RCC 7860 (cell line): ENCODE results near the gene CHKA.

Experiments used
- DNase-seq: peaks from one replicate; pipeline ENCODE4 v3.0.0-alpha.2; 2015; ENCODE audit warnings: low spot score
- FAIRE-seq: peaks from 2 replicates; lab custom pipeline; 2012; peaks lifted over from hg19 to GRCh38; lab: Jason Lieb, UNC

CHKA gene

GRCh38 chr11:68077617-68078582 is 43.3 kb downstream of the CHKA start:
- DNase-seq (no peak), FAIRE-seq (no peak)

DNA sequence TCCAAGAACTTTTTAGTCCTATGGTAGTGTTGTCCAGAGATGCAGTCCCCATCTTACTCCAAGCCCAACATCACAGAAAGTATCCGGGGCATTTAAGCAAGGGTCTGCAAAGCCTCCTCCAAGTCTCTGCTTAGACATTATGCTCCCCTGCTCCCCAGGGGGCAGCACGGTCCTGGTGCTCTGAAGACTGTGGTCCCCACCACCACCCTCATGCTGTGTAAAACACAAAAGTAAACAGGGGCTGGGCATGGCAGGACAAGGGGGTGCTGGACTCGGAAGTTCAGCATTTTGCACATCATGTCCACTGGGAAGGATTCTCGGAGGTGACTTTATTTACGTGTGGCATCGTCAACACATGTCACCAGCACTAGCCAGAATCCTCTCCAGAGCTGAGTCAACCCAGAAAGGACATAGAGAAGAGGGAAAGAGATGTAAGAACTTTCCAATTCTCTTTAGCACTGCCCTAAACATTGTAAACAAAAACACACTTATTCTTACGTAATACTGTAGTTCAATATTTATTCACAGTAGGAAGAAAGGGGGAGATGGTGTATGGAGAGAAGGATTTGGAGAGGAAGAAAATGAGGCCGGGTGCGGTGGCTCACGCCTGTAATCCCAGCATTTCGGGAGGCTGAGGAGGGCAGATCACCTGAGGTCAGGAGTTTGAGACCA is 44.7 kb downstream of the CHKA start:
- FAIRE-seq: no peak
- DNase-seq: no peak

DNA sequence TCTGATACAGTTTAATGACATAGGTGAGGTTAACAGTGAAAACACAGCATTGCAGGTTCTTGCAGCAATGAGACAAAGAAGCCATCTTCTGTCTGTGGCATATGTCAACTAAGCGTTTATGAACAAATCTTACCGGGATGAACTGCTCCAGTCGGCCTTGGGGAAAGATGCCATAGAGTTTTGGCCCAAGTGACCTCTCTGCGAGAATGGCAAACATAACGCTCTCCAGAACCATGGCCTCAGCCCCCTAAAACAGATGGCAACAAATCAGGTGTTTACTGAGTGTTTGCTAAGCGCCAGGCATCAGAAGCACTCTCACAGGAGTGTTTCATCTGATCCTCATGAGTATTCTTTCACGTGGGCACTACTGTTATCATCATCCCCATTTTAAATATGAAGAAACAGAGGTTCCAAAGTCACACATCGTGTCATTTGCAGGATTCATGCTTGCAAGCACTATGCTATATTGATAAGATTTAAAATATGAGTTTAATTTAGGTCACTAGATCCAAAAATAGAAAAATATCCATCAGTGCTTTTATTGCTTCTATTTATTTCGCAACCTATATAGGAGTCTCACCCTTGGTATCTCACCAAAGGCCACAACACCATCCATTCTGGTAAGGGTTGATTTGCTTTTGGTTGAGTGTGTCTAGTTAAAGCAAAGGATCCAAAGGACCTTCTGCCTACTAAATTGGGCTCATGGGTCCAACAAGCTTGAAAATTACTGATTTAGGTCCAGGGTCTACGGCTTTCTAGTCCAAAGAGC is 46.4 kb downstream of the CHKA start:
- no peak for FAIRE-seq
- DNase-seq: no peak

GRCh38 chr11:68071281-68072048 is 49.7 kb downstream of the CHKA start:
- no peak for FAIRE-seq

GRCh38 chr11:68067991-68068390 is 53.2 kb downstream of the CHKA start:
- FAIRE-seq (no peak), DNase-seq (no peak)

More at GRCh38 chr11:68071281-68072048, 49.7 kb downstream of the CHKA start:
- DNase-seq: no peak

DNA sequence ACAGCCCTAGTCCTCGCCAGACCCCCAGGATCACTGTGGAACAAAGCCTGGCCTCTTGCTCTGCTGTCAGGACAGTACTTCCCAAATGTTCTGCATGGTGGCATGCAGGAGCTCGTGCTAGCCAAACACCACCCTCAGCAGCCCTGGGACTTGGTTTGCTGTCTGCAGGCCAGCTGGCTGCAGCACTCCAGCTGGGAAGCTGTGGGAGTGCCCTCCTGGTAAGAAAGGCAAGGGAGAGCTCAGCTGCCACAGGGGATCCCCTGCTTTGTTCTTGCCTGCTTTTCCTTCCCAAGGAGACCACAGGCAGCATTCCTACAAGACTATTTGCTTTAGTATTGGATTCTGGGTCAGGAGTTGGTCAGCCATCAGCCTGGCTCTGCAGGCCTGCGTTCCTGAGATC is 54.4 kb downstream of the CHKA start:
- no peak for FAIRE-seq

DNA sequence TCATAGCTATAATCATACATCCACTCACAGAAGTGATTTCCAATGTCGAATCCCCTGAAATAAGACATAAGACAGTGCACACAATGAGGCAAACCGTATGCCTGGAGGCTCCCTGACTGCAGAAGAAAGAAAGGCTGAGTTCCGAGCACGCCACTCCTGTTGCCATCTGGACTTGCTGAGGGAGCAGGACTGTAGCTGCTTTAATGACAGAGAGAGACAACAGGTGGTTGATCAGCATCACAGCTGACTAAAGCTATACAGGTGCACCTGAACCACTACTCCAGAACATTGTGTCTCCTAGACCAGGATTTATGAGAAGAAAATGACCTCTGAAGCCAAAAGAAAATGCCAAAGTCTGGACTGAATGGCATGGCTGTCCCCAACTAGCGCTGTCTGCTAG is 55.3 kb downstream of the CHKA start:
- FAIRE-seq (no peak), DNase-seq (no peak)

More for the DNA sequence above, 54.4 kb downstream of the CHKA start:
- no peak for DNase-seq

DNA sequence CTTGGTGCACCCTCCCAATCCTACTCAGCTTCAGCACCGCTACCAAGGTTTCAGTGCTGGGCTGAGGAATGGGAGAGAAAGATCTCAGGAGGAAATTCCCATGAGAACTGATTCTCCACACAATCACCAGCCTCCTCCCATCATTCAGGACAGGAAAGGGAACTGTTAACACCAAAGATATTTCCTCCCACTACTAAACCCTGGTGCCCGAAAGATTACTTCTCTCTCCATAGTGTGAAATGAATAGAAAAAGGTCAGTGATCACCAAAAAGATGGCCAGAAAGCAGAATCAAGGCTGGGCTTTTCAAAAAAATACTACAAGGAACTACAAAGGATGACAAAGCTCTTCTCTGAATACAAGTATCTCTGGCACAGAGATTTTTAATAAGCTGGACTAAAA is 56.3 kb downstream of the CHKA start:
- FAIRE-seq: no peak
- DNase-seq: no peak

DNA sequence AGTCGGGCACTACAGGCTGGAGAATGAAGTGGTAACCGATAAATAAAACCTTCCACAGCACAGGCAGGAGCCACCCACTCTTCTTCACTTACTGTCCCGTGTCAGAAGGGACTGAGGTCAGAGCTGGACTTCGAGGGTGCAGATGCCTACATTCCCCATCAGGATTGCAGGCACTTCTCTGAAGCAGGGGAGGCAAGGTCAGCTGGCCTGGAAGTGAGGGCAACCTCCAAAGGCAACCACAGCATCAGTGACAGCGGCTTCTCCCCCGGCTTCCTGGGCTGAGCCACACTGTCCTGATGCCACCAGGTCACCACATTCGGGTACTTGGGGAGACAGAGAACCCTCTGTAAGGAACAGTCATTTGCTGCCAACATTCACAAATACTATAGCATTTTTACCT is 59.7 kb downstream of the CHKA start:
- FAIRE-seq (no peak), DNase-seq (no peak)

- DNase-seq: no peak
- no peak for FAIRE-seq
These were observed 63.4 kb downstream of the CHKA start for GRCh38 chr11:68057807-68058206.

- DNase-seq: no peak
- FAIRE-seq: no peak
These were observed 64.6 kb downstream of the CHKA start for GRCh38 chr11:68056317-68057285.

DNA sequence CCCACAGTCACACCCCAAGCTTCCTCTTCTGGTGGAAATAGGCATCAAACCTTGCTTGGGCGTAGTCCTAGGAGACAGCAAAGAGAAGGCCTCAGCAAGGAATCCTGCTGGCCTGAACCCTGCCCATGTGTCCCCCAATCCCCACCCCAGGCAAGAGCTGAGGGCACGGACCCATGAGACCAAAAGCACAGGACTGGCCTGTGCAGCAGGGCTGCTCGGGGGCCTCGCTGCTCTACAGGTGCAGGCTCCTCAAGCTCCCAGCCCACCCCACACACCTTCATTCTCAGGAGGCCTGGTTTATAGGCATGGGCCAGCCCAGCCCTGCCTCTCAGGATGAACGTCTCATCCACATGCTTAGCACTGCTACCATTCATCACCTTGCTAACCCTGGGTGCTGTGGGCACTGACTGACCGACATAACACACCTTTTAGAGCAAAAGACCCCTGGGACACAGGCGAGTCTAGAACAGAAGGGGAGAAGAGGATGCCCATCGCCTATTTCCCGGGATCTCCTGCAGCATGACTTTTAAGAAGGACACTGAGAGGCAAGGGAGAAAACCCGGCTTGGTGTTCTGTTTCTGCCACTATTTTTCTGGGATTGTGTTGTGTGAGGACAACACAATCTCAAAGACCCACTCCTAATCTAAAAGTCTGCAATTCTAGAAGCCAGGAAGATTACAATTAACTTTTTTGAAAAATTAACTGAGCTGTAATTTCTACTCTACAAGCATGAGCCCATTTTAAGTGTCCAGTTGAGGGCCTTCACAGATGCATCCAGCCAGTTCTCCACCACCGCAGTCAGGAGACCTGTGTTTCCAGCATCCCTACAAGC is 67.0 kb downstream of the CHKA start:
- FAIRE-seq: no peak
- DNase-seq: no peak

DNA sequence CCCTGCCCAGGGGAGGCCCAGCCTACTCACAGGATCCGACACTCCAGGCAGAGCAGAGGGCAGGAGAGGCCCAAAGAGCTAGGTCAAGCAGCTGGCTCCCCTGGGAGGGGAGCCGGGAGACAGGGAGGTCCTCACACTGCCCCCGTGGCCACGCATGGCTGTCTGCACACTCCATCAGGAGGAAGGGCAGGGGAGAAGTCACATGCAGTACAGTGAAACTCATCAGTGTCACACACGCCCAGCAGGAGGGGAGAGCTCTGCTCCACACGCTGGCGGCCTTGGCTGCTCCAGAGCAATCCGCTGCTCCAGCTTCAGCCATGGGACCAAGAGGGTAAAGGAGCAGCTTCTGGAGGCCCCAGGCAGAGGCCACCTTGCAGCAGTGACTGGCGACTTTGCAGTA is 68.1 kb downstream of the CHKA start:
- FAIRE-seq (no peak), DNase-seq (no peak)

DNA sequence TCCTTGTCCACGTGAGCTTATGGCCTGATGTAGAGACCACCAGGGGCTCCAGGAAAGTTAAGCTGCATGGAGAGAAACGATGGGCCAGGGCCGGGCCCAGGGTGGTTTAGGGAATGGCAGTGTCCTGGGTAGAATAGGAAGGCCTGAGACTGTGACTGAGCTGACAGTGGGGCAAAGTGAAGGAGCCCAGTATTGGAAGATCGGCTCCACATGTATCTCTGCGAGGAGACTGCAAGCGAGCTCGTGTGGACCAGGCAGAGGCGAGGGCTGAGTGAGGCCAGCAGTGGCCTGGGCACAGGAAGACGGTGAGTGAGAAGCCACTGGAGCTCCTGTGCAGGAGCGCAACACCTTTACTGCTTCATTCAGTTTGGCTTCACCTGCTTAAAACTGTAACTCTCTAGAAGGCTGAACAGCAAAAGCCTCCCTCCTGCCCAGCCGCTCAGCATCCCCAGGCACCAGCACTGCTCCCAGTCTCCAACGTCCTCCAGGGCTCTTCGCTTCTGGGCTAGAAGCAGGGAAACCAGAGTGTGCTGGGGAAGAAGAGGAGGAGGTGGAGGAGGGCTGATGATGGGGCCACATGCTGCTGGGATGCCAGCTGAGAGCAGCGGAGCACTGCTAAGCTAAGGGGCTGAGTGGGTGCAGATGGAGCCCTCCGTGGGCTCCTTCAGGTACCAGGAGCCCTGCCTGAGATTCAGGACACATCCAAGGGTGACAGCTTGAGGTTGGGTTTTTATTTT is 68.9 kb downstream of the CHKA start:
- DNase-seq (no peak), FAIRE-seq (no peak)

DNA sequence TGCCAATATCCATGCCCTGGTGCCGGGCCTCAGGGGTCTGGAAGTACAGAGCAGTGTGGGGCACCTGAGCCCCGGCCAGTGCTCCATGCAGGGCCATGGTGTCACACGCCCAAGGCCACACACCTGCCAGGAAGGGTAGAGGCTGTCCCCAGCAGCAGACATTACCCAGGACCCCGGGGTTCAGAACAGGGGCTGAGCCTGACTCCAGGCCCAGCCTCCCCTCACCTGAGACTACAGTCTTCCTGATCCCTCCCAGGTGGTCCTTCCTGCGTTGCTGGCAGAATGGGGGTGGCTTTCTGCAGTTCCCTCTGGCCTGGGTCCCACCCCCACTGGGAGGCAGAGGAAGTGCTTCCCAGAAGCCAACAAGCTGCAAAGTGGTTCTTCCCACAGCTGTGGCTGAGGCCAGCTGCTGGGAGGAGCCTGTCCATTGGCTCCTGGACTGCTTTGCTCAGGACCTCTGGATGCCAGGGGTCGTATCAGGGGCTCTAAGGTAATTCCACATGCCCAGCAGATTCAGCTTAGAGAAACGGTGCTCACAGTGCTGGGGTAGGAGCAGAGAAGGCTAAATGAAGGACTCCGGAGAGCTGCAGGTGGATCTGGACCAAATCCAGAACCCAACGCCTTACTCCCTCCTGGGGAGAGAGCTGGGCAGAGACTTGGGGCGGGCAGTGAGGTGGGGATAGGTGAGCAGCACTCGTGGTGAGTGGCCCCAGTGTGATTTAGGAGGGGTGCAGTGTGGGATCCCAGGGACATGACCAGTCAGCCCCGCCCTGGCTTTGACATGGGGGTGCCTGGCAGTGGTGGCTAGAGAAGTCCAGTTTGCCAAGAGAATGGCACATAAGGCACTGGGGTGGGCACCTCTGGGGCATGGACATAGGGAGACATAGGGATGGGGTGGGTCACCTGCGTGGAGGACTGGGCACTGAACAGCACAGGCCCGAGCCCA is 69.7 kb downstream of the CHKA start:
- DNase-seq (no peak), FAIRE-seq (no peak)

GRCh38 chr11:68050371-68050841 is 70.8 kb downstream of the CHKA start:
- FAIRE-seq: no peak

More at GRCh38 chr11:68050371-68050841, 70.8 kb downstream of the CHKA start:
- no peak for DNase-seq
